ENCODE data around the gene POLD1.

POLD1 gene

GRCh38 chr19:50464348-50464747 is 80.2 kb downstream of the POLD1 start:
- no peak overlapping the region for H3K27ac ChIP-seq
- TF ChIP-seq CTCF (IDR thresholded peaks at IDR 0.05) (no peak), ZFX (IDR thresholded peaks at IDR 0.05; ENCODE audit: borderline replicate concordance) (no peak)

- no peak for TF ChIP-seq CTCF (IDR thresholded peaks at IDR 0.05)
- TF ChIP-seq ZFX (IDR thresholded peaks at IDR 0.05; ENCODE audit: borderline replicate concordance): no peak
- no peak overlapping the region for H3K27ac ChIP-seq
Measured at GRCh38 chr19:50465000-50465399, 80.9 kb downstream of the POLD1 start.

- TF ChIP-seq CTCF (IDR thresholded peaks at IDR 0.05) (peak; percentile 35), ZFX (IDR thresholded peaks at IDR 0.05; ENCODE audit: borderline replicate concordance) (no peak)
- no peak overlapping the region for H3K27ac ChIP-seq
Measured at GRCh38 chr19:50465986-50466705, 82.0 kb downstream of the POLD1 start.

- TF ChIP-seq ZFX (IDR thresholded peaks at IDR 0.05; ENCODE audit: borderline replicate concordance) (no peak), CTCF (IDR thresholded peaks at IDR 0.05) (no peak)
- H3K27ac ChIP-seq: no peak overlapping the region
Measured at GRCh38 chr19:50466706-50467039, 82.5 kb downstream of the POLD1 start.

GRCh38 chr19:50467566-50467965 is 83.4 kb downstream of the POLD1 start:
- TF ChIP-seq CTCF (IDR thresholded peaks at IDR 0.05) (no peak), ZFX (IDR thresholded peaks at IDR 0.05; ENCODE audit: borderline replicate concordance) (no peak)
- no peak overlapping the region for H3K27ac ChIP-seq
